Measurements from ENCODE around the gene ARHGEF25.
"Not testable (repeated sequence)": the region's sequence is repeated elsewhere in the genome, so short reads cannot be mapped to it uniquely, and the experiment has no call there.

ARHGEF25 gene

GRCh38 chr12:57637364-57637763 lies 26.1 kb downstream of the ARHGEF25 start:
- no peak for DNase-seq (ENCODE audit: extremely low read depth, insufficient read length)
- H3K36me3 ChIP-seq (ENCODE audit: control insufficient read depth, insufficient read depth, low read length): no peaks in the 10 kb centered on the region
- TF ChIP-seq, protein P1, sequence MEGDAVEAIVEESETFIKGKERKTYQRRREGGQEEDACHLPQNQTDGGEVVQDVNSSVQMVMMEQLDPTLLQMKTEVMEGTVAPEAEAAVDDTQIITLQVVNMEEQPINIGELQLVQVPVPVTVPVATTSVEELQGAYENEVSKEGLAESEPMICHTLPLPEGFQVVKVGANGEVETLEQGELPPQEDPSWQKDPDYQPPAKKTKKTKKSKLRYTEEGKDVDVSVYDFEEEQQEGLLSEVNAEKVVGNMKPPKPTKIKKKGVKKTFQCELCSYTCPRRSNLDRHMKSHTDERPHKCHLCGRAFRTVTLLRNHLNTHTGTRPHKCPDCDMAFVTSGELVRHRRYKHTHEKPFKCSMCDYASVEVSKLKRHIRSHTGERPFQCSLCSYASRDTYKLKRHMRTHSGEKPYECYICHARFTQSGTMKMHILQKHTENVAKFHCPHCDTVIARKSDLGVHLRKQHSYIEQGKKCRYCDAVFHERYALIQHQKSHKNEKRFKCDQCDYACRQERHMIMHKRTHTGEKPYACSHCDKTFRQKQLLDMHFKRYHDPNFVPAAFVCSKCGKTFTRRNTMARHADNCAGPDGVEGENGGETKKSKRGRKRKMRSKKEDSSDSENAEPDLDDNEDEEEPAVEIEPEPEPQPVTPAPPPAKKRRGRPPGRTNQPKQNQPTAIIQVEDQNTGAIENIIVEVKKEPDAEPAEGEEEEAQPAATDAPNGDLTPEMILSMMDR (IDR thresholded peaks at IDR 0.05; ENCODE audit: insufficient read depth, low read length, poor library complexity, severe bottlenecking): no peak

GRCh38 chr12:57638096-57638495 lies 26.9 kb downstream of the ARHGEF25 start:
- TF ChIP-seq, protein P1 (IDR thresholded peaks at IDR 0.05; ENCODE audit: insufficient read depth, low read length, poor library complexity, severe bottlenecking): no peak
- no peak for DNase-seq (ENCODE audit: extremely low read depth, insufficient read length)
- Histone ChIP-seq H3K27me3 (replicated peaks; ENCODE audit: control insufficient read depth, insufficient read depth, low read length) (no peaks in the 10 kb centered on the region; the same call in 1 of the 2 replicates), H3K4me3 (replicated peaks; ENCODE audit: low read depth, low read length) (no peak overlapping the region), H3K36me3 (ENCODE audit: control insufficient read depth, insufficient read depth, low read length) (no peaks in the 10 kb centered on the region)

More at GRCh38 chr12:57637364-57637763, 26.1 kb downstream of the ARHGEF25 start:
- no peak overlapping the region for H3K4me3 ChIP-seq (replicated peaks; ENCODE audit: low read depth, low read length)
- no peaks in the 10 kb centered on the region; the same call in none of the 2 replicates for H3K27me3 ChIP-seq (replicated peaks; ENCODE audit: control insufficient read depth, insufficient read depth, low read length)

DNA sequence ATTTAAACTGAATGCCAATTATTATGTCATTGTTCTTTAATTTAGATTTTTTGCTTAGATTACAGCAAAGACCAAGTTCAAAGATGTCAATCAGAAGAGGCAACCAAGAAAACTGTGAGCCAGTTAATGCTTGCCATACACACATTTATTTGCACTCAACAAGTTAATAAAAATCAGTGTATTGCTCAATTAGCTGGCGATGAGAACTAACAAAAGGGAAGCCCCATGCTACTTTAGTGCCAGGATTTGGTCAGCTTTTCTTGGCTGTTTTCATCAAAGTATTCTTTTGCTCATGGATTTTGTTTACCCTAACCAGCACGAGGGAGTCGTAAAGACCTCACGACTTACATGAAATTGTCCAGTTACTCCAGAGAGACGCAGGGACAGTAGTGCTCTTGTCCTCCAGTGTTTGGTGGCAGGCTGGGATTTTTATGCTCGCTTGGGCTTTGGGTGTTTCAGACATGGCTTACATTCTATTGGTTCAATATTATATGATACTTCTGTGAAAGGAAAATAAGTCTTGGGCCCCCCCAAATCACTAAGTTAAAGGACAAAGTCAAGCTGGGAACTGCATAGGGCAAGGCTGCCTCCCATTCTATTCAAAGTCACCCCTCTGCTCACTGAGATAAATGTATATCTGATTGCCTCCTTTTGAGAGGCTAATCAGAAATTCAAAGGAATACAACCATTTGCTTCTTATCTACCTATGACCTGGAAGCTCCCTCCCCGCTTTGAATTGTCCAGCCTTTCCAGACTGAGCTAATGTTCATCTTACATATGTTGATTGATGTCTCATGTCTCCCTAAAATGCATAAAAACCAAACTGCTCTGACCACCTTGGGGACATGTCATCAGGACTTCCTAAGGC lies 29.2 kb downstream of the ARHGEF25 start:
- TF ChIP-seq, protein P1 (IDR thresholded peaks at IDR 0.05; ENCODE audit: insufficient read depth, low read length, poor library complexity, severe bottlenecking): no peak
- no peaks in the 10 kb centered on the region; the same call in 1 of the 2 replicates for H3K27me3 ChIP-seq (replicated peaks; ENCODE audit: control insufficient read depth, insufficient read depth, low read length)
- no peak overlapping the region for H3K4me3 ChIP-seq (replicated peaks; ENCODE audit: low read depth, low read length)
- no peak for DNase-seq (ENCODE audit: extremely low read depth, insufficient read length)
- H3K36me3 ChIP-seq (ENCODE audit: control insufficient read depth, insufficient read depth, low read length): no peaks in the 10 kb centered on the region

DNA sequence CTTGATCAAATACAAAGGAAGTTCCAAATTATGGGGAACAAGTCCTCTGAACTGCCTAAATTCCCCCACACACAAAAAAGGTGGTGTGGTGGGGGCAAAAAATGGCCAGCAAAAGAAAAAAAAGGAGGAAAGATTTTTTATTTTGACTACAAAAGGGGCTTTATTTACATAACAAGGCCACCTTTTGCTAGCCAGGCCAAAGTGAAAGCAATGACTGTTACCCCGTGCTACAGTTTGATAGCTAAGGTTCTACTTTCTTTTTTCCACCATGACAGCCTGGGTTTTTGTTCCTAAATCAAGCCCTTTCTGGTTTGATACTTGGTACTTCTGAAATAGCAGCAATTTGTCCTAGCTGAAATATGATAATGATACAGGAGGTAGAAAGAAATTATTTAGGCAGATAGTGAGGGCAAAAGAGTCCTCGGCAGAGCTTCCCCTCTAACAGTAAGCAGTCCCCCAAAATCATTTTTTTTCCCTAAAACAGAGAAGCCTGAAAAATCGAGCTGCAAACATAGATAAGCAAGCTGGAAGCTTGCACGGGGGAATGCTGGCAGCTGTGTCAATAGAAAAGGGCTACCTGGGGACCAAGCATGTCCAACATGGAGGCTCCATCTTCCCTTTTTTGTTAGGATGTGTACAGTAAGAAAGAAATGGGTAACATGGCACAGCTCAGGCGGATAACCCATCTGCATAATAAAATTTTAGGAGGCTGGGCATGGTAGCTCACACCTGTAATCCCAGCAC lies 30.6 kb downstream of the ARHGEF25 start:
- H3K27me3 ChIP-seq (replicated peaks; ENCODE audit: control insufficient read depth, insufficient read depth, low read length): no peaks in the 10 kb centered on the region; the same call in 1 of the 2 replicates
- H3K4me3 ChIP-seq (replicated peaks; ENCODE audit: low read depth, low read length): no peak overlapping the region
- TF ChIP-seq, protein P1 (IDR thresholded peaks at IDR 0.05; ENCODE audit: insufficient read depth, low read length, poor library complexity, severe bottlenecking): no peak
- DNase-seq (ENCODE audit: extremely low read depth, insufficient read length): no peak
- no peaks in the 10 kb centered on the region for H3K36me3 ChIP-seq (ENCODE audit: control insufficient read depth, insufficient read depth, low read length)

GRCh38 chr12:57645990-57646658 lies 34.9 kb downstream of the ARHGEF25 start:
- DNase-seq (ENCODE audit: extremely low read depth, insufficient read length); H3K27me3 ChIP-seq (replicated peaks; ENCODE audit: control insufficient read depth, insufficient read depth, low read length); H3K4me3 ChIP-seq (replicated peaks; ENCODE audit: low read depth, low read length); H3K36me3 ChIP-seq (ENCODE audit: control insufficient read depth, insufficient read depth, low read length): not testable (repeated sequence)

GRCh38 chr12:57646659-57647049 lies 35.4 kb downstream of the ARHGEF25 start:
- not testable (repeated sequence) for H3K4me3 ChIP-seq (replicated peaks; ENCODE audit: low read depth, low read length); DNase-seq (ENCODE audit: extremely low read depth, insufficient read length); H3K27me3 ChIP-seq (replicated peaks; ENCODE audit: control insufficient read depth, insufficient read depth, low read length); H3K36me3 ChIP-seq (ENCODE audit: control insufficient read depth, insufficient read depth, low read length)

Measured in GM06990 (cell line).